ENCODE results near the gene DMPK. TPM values are rescaled to one million over a fixed set of nuclear protein-coding genes. Genes with fewer than 3 reads are reported as not detected.

Gene DMPK
- total and polyA plus RNA-seq, 9 of the 15 experiments (the other 6 are each of a cell fraction or from before 2014, with no cell fraction given): 0.24 to 31.3 (median 7.3) TPM

DNA sequence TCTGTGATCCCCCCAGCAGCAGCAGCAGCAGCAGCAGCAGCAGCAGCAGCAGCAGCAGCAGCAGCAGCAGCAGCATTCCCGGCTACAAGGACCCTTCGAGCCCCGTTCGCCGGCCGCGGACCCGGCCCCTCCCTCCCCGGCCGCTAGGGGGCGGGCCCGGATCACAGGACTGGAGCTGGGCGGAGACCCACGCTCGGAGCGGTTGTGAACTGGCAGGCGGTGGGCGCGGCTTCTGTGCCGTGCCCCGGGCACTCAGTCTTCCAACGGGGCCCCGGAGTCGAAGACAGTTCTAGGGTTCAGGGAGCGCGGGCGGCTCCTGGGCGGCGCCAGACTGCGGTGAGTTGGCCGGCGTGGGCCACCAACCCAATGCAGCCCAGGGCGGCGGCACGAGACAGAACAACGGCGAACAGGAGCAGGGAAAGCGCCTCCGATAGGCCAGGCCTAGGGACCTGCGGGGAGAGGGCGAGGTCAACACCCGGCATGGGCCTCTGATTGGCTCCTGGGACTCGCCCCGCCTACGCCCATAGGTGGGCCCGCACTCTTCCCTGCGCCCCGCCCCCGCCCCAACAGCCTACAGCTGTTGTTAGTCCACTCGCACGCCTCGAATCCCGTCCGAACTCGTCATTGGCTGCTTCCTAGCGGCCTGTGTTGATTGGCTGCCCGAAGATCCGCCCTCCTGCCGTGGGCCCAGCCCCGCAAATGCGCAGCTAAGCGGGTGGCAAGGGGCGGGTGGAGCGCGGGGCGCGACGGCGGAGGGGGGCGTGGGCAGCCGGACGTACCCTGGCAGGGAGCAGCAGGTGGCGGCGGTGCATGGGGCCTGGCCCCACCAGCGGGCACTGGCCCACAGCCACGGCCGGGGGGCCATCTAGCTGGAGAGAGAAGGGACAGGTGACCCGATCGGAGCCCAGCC lies 11.8 kb downstream of the DMPK start:
- POLR2A ChIA-PET: interaction anchor here (0.5 to 5.9 kb wide), 13 partner anchors 12 to 88 kb away, joined by 3 to 70 read pairs (median 4); partner anchors contain the start of genes DMPK, DMWD, QPCTL and SNRPD2
- in situ Hi-C loops (cut with MboI) (no loop called here), intact Hi-C loops (cut with micrococcal nuclease) (loop anchor here (1.0 kb wide), 2 partner anchors 29 to 53 kb away; no protein-coding TSS in a partner anchor)
- peak; percentile 99 for FAIRE-seq
- H3K4me2 ChIP-seq (ENCODE audit: insufficient read depth, low read length): peak overlapping the region; percentile 92
- peak; percentile 87 for ATAC-seq
- no peaks in the 10 kb centered on the region for H3K27me3 ChIP-seq (ENCODE audit: control insufficient read depth in 2 of 2, insufficient read depth in 2 of 2, low read length in 2 of 2)
- peak overlapping the region; percentile 56 for H3K4me3 ChIP-seq
- peak; percentile 93 to 99 (median 96) for DNase-seq (ENCODE audit: extremely low read depth in 1 of 4, low spot score in 3 of 4)
- no peaks in the 10 kb centered on the region for H3K9me3 ChIP-seq (replicated peaks; ENCODE audit: control insufficient read depth, insufficient read depth, low read depth, low read length)
- CTCF ChIA-PET (ENCODE audit: low intra/inter-chr PET ratio): interaction anchor here (1.4 to 2.9 kb wide), 3 partner anchors 29 to 307 kb away, joined by 5 to 22 read pairs (median 14); no protein-coding TSS in a partner anchor
- H3K27ac ChIP-seq (ENCODE audit: extremely low read depth, low read depth, low read length): peak overlapping the region; percentile 75
- peak overlapping the region; percentile 53 to 89 for H3K9ac ChIP-seq (ENCODE audit: insufficient read depth in 1 of 2, low read depth in 2 of 2, low read length in 2 of 2)
- no TSS peak for BruUV-seq (replicated peaks)
- peaks cover 10 to 69% of the 10 kb centered on the region in 2 experiments; a peak in 4 of 5 replicates for H3K4me1 ChIP-seq (replicated peaks in 1 of 2; ENCODE audit: control insufficient read depth in 2 of 2, insufficient read depth in 2 of 2, low read length in 2 of 2)
- no peaks in the 10 kb centered on the region for H3K9me1 ChIP-seq (ENCODE audit: control insufficient read depth, insufficient read depth, low read length)
- WGBS (ENCODE audit: insufficient coverage, low coverage, missing lambda C conversion rate): under 1% methylated on average over 60 of the region's 79 CpGs
- H2AFZ ChIP-seq (ENCODE audit: low read depth, low read length): peak overlapping the region; percentile 72
- H4K20me1 ChIP-seq (replicated peaks; ENCODE audit: control insufficient read depth, insufficient read depth, low read length): no peaks in the 10 kb centered on the region
- peaks cover 14% of the 10 kb centered on the region; the same call in 1 of the 3 replicates for H3K36me3 ChIP-seq (ENCODE audit: control insufficient read depth, insufficient read depth, low read length)
- peaks cover 17% of the 10 kb centered on the region; the same call in 2 of the 3 replicates for H3K79me2 ChIP-seq (ENCODE audit: control insufficient read depth, insufficient read depth, low read length)
- TF ChIP-seq E2F5 (CRISPR knock-in tag; IDR thresholded peaks at IDR 0.05): no peak
- no peak for TF ChIP-seq ZNF12 (CRISPR knock-in tag; IDR thresholded peaks at IDR 0.05)
- TF ChIP-seq RBM34 (IDR thresholded peaks at IDR 0.05; ENCODE audit: borderline replicate concordance, insufficient read depth, low read length): no peak
- TF ChIP-seq FOSL1 (tag; conservative IDR thresholded peaks at IDR 0.05): 0 out of 2 replicates have a peak, but pooled peaks have one; percentile 3
- TF ChIP-seq ARHGAP35 (IDR thresholded peaks at IDR 0.05; ENCODE audit: partially characterized antibody): no peak
- TF ChIP-seq ZNF512 (tag; IDR thresholded peaks at IDR 0.05): no peak
- no peak for TF ChIP-seq HLTF (IDR thresholded peaks at IDR 0.05)
- no peak for TF ChIP-seq HSF4 (CRISPR knock-in tag; IDR thresholded peaks at IDR 0.05; ENCODE audit: borderline replicate concordance)
- TF ChIP-seq SRSF3 (IDR thresholded peaks at IDR 0.05; ENCODE audit: insufficient read depth, low read length): no peak
- TF ChIP-seq BACH1 (tag; IDR thresholded peaks at IDR 0.05): no peak
- no peak for TF ChIP-seq DLX4 (CRISPR knock-in tag; IDR thresholded peaks at IDR 0.05)
- TF ChIP-seq TRIM25 (IDR thresholded peaks at IDR 0.05; ENCODE audit: borderline replicate concordance): no peak
- TF ChIP-seq HCFC1 (IDR thresholded peaks at IDR 0.05; ENCODE audit: low read depth, low read length): peak; percentile 23; the same call in 1 of the 2 replicates
- TF ChIP-seq ADNP (tag; IDR thresholded peaks at IDR 0.05): no peak
- TF ChIP-seq HMG20B (CRISPR knock-in tag; IDR thresholded peaks at IDR 0.05): no peak
- TF ChIP-seq POLR2AphosphoS2 (IDR thresholded peaks at IDR 0.05; ENCODE audit: low read length): peak; percentile 95
- no peak for TF ChIP-seq ZNF217 (CRISPR knock-in tag; IDR thresholded peaks at IDR 0.05)

All from K562 (cell line).